Measurements from ENCODE around the gene IGF2BP1. TPM values are rescaled to one million over a fixed set of nuclear protein-coding genes. Genes with fewer than 3 reads are reported as not detected.
"Not testable (repeated sequence)": the region's sequence is repeated elsewhere in the genome, so short reads cannot be mapped to it uniquely, and the experiment has no call there.

The IGF2BP1 gene
- total RNA-seq, 1 donor from 2014 or later = 0.20 TPM

DNA sequence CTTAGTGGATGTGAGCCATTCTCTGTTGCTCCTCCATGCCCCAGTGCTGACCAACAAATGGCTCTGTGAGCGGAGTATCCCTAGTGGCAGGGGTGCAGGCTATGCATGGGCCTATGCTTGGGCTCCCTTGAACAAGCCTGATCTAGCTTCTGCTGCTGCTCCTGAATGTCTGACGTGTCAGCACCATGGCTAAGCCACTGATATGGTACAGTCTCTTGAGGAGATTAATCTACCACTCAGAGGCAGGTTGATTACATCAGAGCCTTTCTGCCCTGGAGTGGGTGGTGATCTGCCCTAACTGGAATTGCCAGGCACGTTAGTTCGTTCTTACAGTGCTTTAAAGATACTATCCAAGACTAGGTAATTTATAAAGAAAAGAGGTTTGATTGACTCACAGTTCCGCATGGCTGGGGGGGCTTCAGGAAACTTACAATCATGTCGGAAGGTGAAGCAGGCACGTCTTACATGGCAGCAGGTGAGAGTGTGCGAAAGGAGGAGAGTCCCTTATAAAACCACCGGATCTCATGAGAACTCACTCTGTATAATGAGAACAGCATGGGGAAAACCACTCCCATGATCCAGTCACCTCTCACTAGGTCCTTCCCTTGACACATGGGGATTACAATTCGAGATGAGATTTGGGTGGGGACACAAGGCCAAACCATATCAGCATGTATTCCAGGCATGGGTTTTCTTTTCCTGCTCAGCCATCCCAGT is 93.9 kb downstream of the IGF2BP1 start:
- no peak for DNase-seq (ENCODE audit: low read depth in 2 of 2)

- no peak for DNase-seq (ENCODE audit: low read depth in 2 of 2)
These were observed 95.9 kb downstream of the IGF2BP1 start for GRCh38 chr17:49093131-49093530.

- DNase-seq (ENCODE audit: low read depth in 2 of 2) = no peak
These were observed 103.4 kb downstream of the IGF2BP1 start for GRCh38 chr17:49100601-49101000.

GRCh38 chr17:49101054-49101534 is 103.9 kb downstream of the IGF2BP1 start:
- no peak for DNase-seq (ENCODE audit: low read depth in 2 of 2)

DNA sequence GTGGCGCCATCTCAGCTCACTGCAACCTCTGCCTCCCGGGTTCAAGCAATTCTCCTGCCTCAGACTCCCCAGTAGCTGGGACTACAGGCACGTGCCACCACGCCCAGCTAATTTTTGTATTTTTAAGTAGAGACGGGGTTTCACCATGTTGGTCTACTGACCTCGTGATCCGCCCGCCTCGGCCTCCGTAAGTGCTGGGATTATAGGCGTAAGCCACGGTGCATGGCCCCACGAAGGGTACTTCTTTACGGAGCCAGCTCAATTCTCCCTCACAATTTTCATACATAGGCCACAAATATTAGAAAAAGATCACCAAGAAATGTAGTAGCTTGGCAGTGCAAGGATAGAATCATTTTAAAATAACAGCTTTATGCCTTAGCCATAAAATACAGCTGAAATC is 106.2 kb downstream of the IGF2BP1 start:
- not testable (repeated sequence) for DNase-seq (ENCODE audit: low read depth in 2 of 2)

DNA sequence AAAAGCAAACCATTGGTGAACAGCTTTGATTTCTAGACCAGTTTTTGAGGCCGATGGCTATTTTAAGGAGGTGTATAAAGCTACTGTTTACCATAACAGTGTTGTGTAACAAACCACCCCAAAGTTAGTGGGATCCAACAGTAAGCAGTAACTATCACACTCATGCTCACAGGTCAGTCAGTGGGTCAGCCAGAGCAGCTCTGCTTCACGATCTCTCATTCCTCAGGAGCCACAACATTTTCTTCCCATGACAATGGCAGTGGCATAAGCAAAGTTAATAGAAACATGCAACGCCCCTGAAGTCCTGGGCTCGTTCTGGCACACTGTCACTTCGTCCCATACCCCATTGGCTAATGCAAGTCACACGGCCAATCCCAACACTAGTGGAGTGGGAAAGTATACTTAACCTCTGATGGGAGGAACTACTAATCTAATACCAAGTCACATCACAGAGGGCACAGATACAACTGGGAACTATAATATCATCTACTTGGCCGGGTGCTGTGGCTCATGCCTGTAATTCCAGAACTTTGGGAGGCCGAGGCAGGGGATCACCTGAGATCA is 107.4 kb downstream of the IGF2BP1 start:
- DNase-seq (ENCODE audit: low read depth in 2 of 2) = no peak

Other genes starting within 250 kb of the IGF2BP1 start
- not detected in 2 replicates for gene TTLL6, start 180.2 kb upstream of the IGF2BP1 start, total RNA-seq
- 19.6 and 31.7 TPM in 2 replicates for gene CALCOCO2, start 166.3 kb upstream of the IGF2BP1 start, total RNA-seq
- gene ATP5MC1, start 104.6 kb upstream of the IGF2BP1 start, total RNA-seq = 31.0 and 45.1 TPM in 2 replicates
- 51.4 and 55.2 TPM in 2 replicates for gene UBE2Z, start 89.0 kb upstream of the IGF2BP1 start, total RNA-seq
- gene SNF8, start 52.5 kb upstream of the IGF2BP1 start, total RNA-seq = 92.0 and 104 TPM in 2 replicates
- not detected in 2 replicates for gene GIP, start 28.8 kb upstream of the IGF2BP1 start, total RNA-seq
- gene B4GALNT2, start 135.4 kb downstream of the IGF2BP1 start, total RNA-seq = not detected in 2 replicates
- 0.40 and 1.5 TPM in 2 replicates for gene GNGT2, start 213.2 kb downstream of the IGF2BP1 start, total RNA-seq
- gene ABI3, start 213.3 kb downstream of the IGF2BP1 start, total RNA-seq = 6.0 and 14.4 TPM in 2 replicates
- not detected in 2 replicates for gene PHOSPHO1, start 233.4 kb downstream of the IGF2BP1 start, total RNA-seq